ENCODE results near the gene SCARF2.

The SCARF2 gene

DNA sequence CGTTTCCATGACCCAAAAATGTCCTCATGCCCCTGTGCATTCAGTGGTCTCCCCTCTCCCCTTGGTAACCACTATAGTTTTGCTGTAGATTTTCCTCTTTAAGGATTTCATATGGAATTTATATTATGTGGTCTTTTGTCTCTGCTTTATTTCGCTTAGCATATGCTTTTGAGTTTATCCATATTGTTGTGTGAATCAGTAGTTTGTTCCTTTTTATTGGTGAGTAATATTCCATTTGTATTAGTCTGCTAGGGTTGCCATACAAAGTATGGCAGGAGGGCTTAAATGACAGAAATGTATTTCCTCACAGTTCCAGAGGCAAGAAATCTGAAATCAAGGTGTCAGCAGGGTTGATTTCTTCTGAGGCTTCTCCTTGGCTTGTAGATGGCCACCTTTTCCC, 40.1 kb downstream of the SCARF2 start:
- no peak for DNase-seq (ENCODE audit: low read depth in 1 of 2, low spot score in 1 of 2)
- Histone ChIP-seq H3K4me3 (replicated peaks; ENCODE audit: insufficient read depth, low read length) (no peak overlapping the region), H3K27me3 (ENCODE audit: insufficient read depth, poor library complexity, severe bottlenecking) (no peaks in the 10 kb centered on the region), H3K27ac (replicated peaks) (no peak overlapping the region)
- TF ChIP-seq GABPA (IDR thresholded peaks at IDR 0.05; ENCODE audit: low read depth) (no peak), POLR2AphosphoS5 (IDR thresholded peaks at IDR 0.05; ENCODE audit: low read depth) (no peak), SPI1 (IDR thresholded peaks at IDR 0.05; ENCODE audit: borderline replicate concordance, low read depth) (no peak)
- TF ChIP-seq, protein P1, sequence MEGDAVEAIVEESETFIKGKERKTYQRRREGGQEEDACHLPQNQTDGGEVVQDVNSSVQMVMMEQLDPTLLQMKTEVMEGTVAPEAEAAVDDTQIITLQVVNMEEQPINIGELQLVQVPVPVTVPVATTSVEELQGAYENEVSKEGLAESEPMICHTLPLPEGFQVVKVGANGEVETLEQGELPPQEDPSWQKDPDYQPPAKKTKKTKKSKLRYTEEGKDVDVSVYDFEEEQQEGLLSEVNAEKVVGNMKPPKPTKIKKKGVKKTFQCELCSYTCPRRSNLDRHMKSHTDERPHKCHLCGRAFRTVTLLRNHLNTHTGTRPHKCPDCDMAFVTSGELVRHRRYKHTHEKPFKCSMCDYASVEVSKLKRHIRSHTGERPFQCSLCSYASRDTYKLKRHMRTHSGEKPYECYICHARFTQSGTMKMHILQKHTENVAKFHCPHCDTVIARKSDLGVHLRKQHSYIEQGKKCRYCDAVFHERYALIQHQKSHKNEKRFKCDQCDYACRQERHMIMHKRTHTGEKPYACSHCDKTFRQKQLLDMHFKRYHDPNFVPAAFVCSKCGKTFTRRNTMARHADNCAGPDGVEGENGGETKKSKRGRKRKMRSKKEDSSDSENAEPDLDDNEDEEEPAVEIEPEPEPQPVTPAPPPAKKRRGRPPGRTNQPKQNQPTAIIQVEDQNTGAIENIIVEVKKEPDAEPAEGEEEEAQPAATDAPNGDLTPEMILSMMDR (IDR thresholded peaks at IDR 0.05; ENCODE audit: insufficient read depth, low read length): no peak
- TF ChIP-seq, protein P2, sequence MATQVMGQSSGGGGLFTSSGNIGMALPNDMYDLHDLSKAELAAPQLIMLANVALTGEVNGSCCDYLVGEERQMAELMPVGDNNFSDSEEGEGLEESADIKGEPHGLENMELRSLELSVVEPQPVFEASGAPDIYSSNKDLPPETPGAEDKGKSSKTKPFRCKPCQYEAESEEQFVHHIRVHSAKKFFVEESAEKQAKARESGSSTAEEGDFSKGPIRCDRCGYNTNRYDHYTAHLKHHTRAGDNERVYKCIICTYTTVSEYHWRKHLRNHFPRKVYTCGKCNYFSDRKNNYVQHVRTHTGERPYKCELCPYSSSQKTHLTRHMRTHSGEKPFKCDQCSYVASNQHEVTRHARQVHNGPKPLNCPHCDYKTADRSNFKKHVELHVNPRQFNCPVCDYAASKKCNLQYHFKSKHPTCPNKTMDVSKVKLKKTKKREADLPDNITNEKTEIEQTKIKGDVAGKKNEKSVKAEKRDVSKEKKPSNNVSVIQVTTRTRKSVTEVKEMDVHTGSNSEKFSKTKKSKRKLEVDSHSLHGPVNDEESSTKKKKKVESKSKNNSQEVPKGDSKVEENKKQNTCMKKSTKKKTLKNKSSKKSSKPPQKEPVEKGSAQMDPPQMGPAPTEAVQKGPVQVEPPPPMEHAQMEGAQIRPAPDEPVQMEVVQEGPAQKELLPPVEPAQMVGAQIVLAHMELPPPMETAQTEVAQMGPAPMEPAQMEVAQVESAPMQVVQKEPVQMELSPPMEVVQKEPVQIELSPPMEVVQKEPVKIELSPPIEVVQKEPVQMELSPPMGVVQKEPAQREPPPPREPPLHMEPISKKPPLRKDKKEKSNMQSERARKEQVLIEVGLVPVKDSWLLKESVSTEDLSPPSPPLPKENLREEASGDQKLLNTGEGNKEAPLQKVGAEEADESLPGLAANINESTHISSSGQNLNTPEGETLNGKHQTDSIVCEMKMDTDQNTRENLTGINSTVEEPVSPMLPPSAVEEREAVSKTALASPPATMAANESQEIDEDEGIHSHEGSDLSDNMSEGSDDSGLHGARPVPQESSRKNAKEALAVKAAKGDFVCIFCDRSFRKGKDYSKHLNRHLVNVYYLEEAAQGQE (IDR thresholded peaks at IDR 0.05; ENCODE audit: insufficient replicate concordance, low read depth): no peak

DNA sequence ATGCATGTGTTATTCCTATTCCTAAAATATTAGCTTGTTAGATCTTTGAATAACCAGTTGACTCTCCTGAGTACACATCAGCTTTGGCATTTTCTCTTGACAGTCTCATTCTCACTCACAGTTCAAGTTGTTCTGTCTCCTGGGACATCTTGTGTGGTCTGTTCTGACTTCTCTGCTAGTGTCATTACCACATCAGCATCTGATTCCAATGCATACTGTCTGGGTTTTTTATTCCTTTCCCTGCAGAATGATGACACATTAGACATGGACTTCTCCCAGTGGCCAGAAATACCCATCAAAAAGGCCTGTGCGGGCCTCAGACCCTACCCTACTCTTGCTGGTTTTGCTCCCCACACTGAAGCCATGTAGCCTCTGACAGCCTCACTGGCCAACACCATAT, 41.0 kb downstream of the SCARF2 start:
- Histone ChIP-seq H3K27ac (replicated peaks) (no peak overlapping the region), H3K27me3 (ENCODE audit: insufficient read depth, poor library complexity, severe bottlenecking) (no peaks in the 10 kb centered on the region), H3K4me3 (replicated peaks; ENCODE audit: insufficient read depth, low read length) (no peak overlapping the region)
- DNase-seq (ENCODE audit: low read depth in 1 of 2, low spot score in 1 of 2): no peak
- TF ChIP-seq, protein P2 (IDR thresholded peaks at IDR 0.05; ENCODE audit: insufficient replicate concordance, low read depth): no peak
- no peak for TF ChIP-seq POLR2AphosphoS5 (IDR thresholded peaks at IDR 0.05; ENCODE audit: low read depth)
- no peak for TF ChIP-seq GABPA (IDR thresholded peaks at IDR 0.05; ENCODE audit: low read depth)
- TF ChIP-seq, protein P1 (IDR thresholded peaks at IDR 0.05; ENCODE audit: insufficient read depth, low read length): no peak
- TF ChIP-seq SPI1 (IDR thresholded peaks at IDR 0.05; ENCODE audit: borderline replicate concordance, low read depth): no peak

DNA sequence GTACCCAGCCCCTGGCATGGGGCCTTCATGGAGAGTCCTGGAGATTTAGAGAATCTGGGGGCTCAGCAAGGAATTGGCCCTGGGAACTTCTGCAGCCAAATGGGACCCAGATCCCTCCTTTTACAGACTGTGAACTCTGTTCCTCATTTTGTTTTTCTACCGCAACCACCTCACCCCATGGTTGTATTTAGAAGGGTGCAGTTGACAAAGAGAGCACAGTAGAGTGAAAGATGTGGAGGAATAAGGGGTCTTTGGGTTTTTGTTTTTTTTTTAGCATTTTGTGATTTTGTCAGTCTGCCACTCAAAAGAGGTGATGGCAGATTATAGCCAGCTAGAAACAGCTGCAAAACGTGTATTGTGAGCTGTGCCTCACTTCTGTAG, 41.7 kb downstream of the SCARF2 start:
- peak in 1 of 2 experiments; percentile 31 for DNase-seq (ENCODE audit: low read depth in 1 of 2, low spot score in 1 of 2)
- peak overlapping the region; percentile 70; the same call in 1 of the 2 replicates for H3K4me3 ChIP-seq (replicated peaks; ENCODE audit: insufficient read depth, low read length)
- TF ChIP-seq, protein P1 (IDR thresholded peaks at IDR 0.05; ENCODE audit: insufficient read depth, low read length): no peak
- TF ChIP-seq SPI1 (IDR thresholded peaks at IDR 0.05; ENCODE audit: borderline replicate concordance, low read depth): peak; percentile 89
- no peak for TF ChIP-seq POLR2AphosphoS5 (IDR thresholded peaks at IDR 0.05; ENCODE audit: low read depth)
- no peak for TF ChIP-seq GABPA (IDR thresholded peaks at IDR 0.05; ENCODE audit: low read depth)
- H3K27me3 ChIP-seq (ENCODE audit: insufficient read depth, poor library complexity, severe bottlenecking): no peaks in the 10 kb centered on the region
- H3K27ac ChIP-seq (replicated peaks): peak overlapping the region; percentile 24; the same call in 1 of the 2 replicates
